OCI-LY7 (cell line): ENCODE measurements around the gene CCDC127. TPM values are rescaled to one million over a fixed set of nuclear protein-coding genes. Genes with fewer than 3 reads are reported as not detected.

Experiments used
- BruUV-seq: library from RNA; stranded (reverse); fragments of 400-500 nt; replicated peaks from 2 replicates; lab custom pipeline; 2021; lab: Mats Ljungman, UMichigan
- CTCF ChIA-PET: fragments of 300-600 bp; sonication (Branson Sonifier 250); formaldehyde crosslinking; loops from one replicate; lab custom pipeline; 2022; ENCODE audit warnings: antibody characterized with exemption; ENCODE audit not compliant: unreplicated experiment; lab: Charles Lee
- POLR2A ChIA-PET: fragments of 300-600 bp; sonication (Branson Sonifier 250); formaldehyde crosslinking; loops from one replicate; lab custom pipeline; 2022; ENCODE audit warnings: antibody characterized with exemption; lab: Charles Lee
- DNase-seq: peaks from one replicate; pipeline ENCODE4 v3.0.0-alpha.2; 2015; ENCODE audit warnings: low spot score
- H2AFZ ChIP-seq: fragments of 200-600 bp; sonication (generic), shearing (Covaris generic); 2 replicates; pipeline ENCODE4 v1.6.1; 2014; ENCODE audit warnings: mild to moderate bottlenecking, antibody characterized with exemption, low read length, moderate library complexity
- H3K27ac ChIP-seq: fragments of 200-600 bp; sonication (generic); 2 replicates; pipeline ENCODE4 v1.5.1; 2014; ENCODE audit warnings: mixed run types, low read depth, mild to moderate bottlenecking, moderate library complexity, low read length, inconsistent platforms; ENCODE audit not compliant: poor library complexity, severe bottlenecking
- H3K36me3 ChIP-seq: fragments of 200-600 bp; sonication (generic); 2 replicates; pipeline ENCODE4 v1.6.1; 2014; ENCODE audit warnings: mild to moderate bottlenecking, antibody characterized with exemption, low read length, moderate library complexity, mixed read lengths; ENCODE audit not compliant: insufficient read depth
- H3K4me1 ChIP-seq: fragments of 200-600 bp; sonication (generic); 2 replicates; pipeline ENCODE4 v1.5.1; 2014; ENCODE audit warnings: mild to moderate bottlenecking, low read length; ENCODE audit not compliant: insufficient read depth, poor library complexity, severe bottlenecking
- H3K4me2 ChIP-seq: fragments of 200-600 bp; sonication (generic); 2 replicates; pipeline ENCODE4 v1.6.1; 2014; ENCODE audit warnings: mild to moderate bottlenecking, low read length
- H3K4me3 ChIP-seq: fragments of 200-600 bp; sonication (generic); 2 replicates; pipeline ENCODE4 v1.5.1; 2014; ENCODE audit warnings: mild to moderate bottlenecking, low read depth, low read length; ENCODE audit not compliant: poor library complexity, severe bottlenecking
- H3K79me2 ChIP-seq: fragments of 200-600 bp; sonication (generic); 2 replicates; pipeline ENCODE4 v1.6.1; 2016; ENCODE audit warnings: low read depth, mild to moderate bottlenecking, low read length, moderate library complexity, mixed read lengths; ENCODE audit not compliant: insufficient read depth
- H3K9me2 ChIP-seq: fragments of 200-600 bp; sonication (generic); 2 replicates; pipeline ENCODE4 v1.6.1; 2016; ENCODE audit warnings: mild to moderate bottlenecking, low read length, mixed read lengths; ENCODE audit not compliant: insufficient read depth
- H3K9me3 ChIP-seq: fragments of 200-600 bp; sonication (generic); 2 replicates; pipeline ENCODE4 v1.6.1; 2014; ENCODE audit warnings: mild to moderate bottlenecking, mixed run types, low read length, mixed read lengths
- H4K20me1 ChIP-seq: fragments of 200-600 bp; sonication (generic); 2 replicates; pipeline ENCODE4 v1.6.1; 2014; ENCODE audit warnings: mild to moderate bottlenecking, antibody characterized with exemption, low read length, moderate library complexity, mixed read lengths; ENCODE audit not compliant: insufficient read depth
- CTCF ChIP-seq: fragments of 200-600 bp; sonication (generic); conservative IDR thresholded peaks from 2 replicates; pipeline ENCODE4 v1.5.1; 2014; ENCODE audit warnings: mild to moderate bottlenecking, antibody characterized with exemption, low read length, moderate library complexity, mixed read lengths
- EZH2phosphoT487 ChIP-seq: fragments of 200-600 bp; sonication (generic); IDR thresholded peaks from 2 replicates; pipeline ENCODE4 v1.6.1; 2018; ENCODE audit warnings: low read depth, borderline replicate concordance, mild to moderate bottlenecking, mixed run types, antibody characterized with exemption, low read length, moderate library complexity, mixed read lengths
- intact Hi-C: fragments of 100-400 bp; cut with micrococcal nuclease; formaldehyde crosslinking; loops from one replicate; pipeline ENCODE4 v1.10.0; 2022; ENCODE audit not compliant: unreplicated experiment
- total RNA-seq, 2 experiments: library from RNA; depleted of rRNA in 1 of 2; stranded (reverse); fragments of >200 nt in 1 of 2; shearing (Covaris generic) in 1 of 2; gene quantifications; 2 replicates each; pipeline ENCODE4 v1.2.3, GENCODE V29; 2014 to 2022

The CCDC127 gene
- total RNA-seq, 2 experiments from 2014 or later: 10.8 to 12.4 TPM

- intact Hi-C loops: no loop called here
- POLR2A ChIA-PET: interaction anchor here (0.6 to 3.7 kb wide), 3 partner anchors 12 to 411 kb away, joined by 3 to 28 read pairs (median 4); partner anchors contain the start of genes CCDC127, LRRC14B and SDHA
- BruUV-seq: no TSS peak
- no peak overlapping the region for H3K4me2 ChIP-seq
- no peaks in the 10 kb centered on the region for H3K9me2 ChIP-seq
- H3K27ac ChIP-seq: no peak overlapping the region
- H4K20me1 ChIP-seq: no peaks in the 10 kb centered on the region
- no peaks in the 10 kb centered on the region for H3K9me3 ChIP-seq
- TF ChIP-seq EZH2phosphoT487 (no peak), CTCF (no peak)
- H3K79me2 ChIP-seq: peaks cover 22% of the 10 kb centered on the region
- H3K4me1 ChIP-seq: peaks cover 42% of the 10 kb centered on the region
- H2AFZ ChIP-seq: no peak overlapping the region
- peaks cover 57% of the 10 kb centered on the region for H3K36me3 ChIP-seq
- H3K4me3 ChIP-seq: no peak overlapping the region
- no peak for DNase-seq
- CTCF ChIA-PET: no interaction called here
Measured at GRCh38 chr5:203246-203930, 14.6 kb downstream of the CCDC127 start.

GRCh38 chr5:201672-202071, 16.3 kb downstream of the CCDC127 start:
- no peaks in the 10 kb centered on the region for H3K9me2 ChIP-seq
- no peak for TF ChIP-seq EZH2phosphoT487
- TF ChIP-seq CTCF: no peak
- peaks cover 6% of the 10 kb centered on the region; the same call in 1 of the 2 replicates for H3K79me2 ChIP-seq
- peaks cover 42% of the 10 kb centered on the region for H3K4me1 ChIP-seq
- POLR2A ChIA-PET: interaction anchor here (0.6 to 3.7 kb wide), 5 partner anchors 10 to 465 kb away, joined by 3 to 28 read pairs (median 3); partner anchors contain the start of genes LRRC14B and PDCD6
- H4K20me1 ChIP-seq: no peaks in the 10 kb centered on the region
- peak overlapping the region; percentile 51 for H3K4me3 ChIP-seq
- peak overlapping the region; percentile 93 for H3K27ac ChIP-seq
- intact Hi-C loops: loop anchor here (1.0 kb wide), 2 partner anchors 10 to 17 kb away; partner anchors contain the start of genes CCDC127, LRRC14B and SDHA
- H3K4me2 ChIP-seq: peak overlapping the region; percentile 77
- no peaks in the 10 kb centered on the region for H3K9me3 ChIP-seq
- CTCF ChIA-PET: interaction anchor here (0.6 to 1.9 kb wide), 3 partner anchors 11 to 17 kb away, joined by 3 to 5 read pairs (median 5); partner anchors contain the start of genes LRRC14B and SDHA
- BruUV-seq: no TSS peak
- no peak for DNase-seq
- peaks cover 44% of the 10 kb centered on the region for H3K36me3 ChIP-seq
- H2AFZ ChIP-seq: no peak overlapping the region
